Measurements from ENCODE around the gene FRYL. TPM values are rescaled to one million over a fixed set of nuclear protein-coding genes. Genes with fewer than 3 reads are reported as not detected.

The FRYL gene
- total RNA-seq, 3 donors from 2014 or later = 45.1 to 47.2 (median 46.7) TPM

GRCh38 chr4:48796191-48796926 is 16.3 kb upstream of the FRYL start:
- no peak for ATAC-seq
- no peak for DNase-seq
- Mint-ChIP-seq H3K36me3 (ENCODE audit: insufficient read depth) (no peaks in the 10 kb centered on the region), H3K9me3 (no peaks in the 10 kb centered on the region), H3K4me3 (no peak overlapping the region), H3K27me3 (ENCODE audit: low read depth) (no peaks in the 10 kb centered on the region), H3K4me1 (ENCODE audit: low read depth) (peaks cover 4% of the 10 kb centered on the region)

DNA sequence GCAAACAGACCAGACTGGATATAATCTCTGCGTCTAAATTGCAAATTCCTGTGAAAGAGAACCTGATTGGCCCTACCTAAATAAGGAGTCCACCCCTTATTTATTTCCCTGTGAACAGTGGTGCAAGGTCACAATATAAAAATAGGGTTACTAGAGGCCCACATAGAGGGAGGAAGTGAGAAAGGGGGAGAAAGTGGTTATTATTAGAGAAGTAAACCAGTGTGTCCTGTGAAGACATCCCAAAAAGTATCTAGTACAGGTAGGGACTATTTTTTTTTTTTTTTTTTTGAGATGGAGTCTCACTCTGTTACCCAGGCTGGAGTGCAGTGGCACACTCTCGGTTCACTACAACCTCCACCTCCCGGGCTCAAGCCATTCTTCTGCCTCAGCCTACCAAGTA is 15.0 kb upstream of the FRYL start:
- peaks cover 4% of the 10 kb centered on the region for H3K4me1 Mint-ChIP-seq (ENCODE audit: low read depth)
- no peak for ATAC-seq
- DNase-seq = no peak
- no peaks in the 10 kb centered on the region for H3K36me3 Mint-ChIP-seq (ENCODE audit: insufficient read depth)
- no peaks in the 10 kb centered on the region for H3K27me3 Mint-ChIP-seq (ENCODE audit: low read depth)
- H3K9me3 Mint-ChIP-seq = no peaks in the 10 kb centered on the region
- H3K4me3 Mint-ChIP-seq = no peak overlapping the region

- H3K9me3 Mint-ChIP-seq = no peaks in the 10 kb centered on the region
- H3K4me3 Mint-ChIP-seq = no peak overlapping the region
- H3K36me3 Mint-ChIP-seq (ENCODE audit: insufficient read depth) = no peaks in the 10 kb centered on the region
- ATAC-seq = peak; percentile 23 to 48
- H3K27me3 Mint-ChIP-seq (ENCODE audit: low read depth) = no peaks in the 10 kb centered on the region
- peak; percentile 7 for DNase-seq
- H3K4me1 Mint-ChIP-seq (ENCODE audit: low read depth) = peaks cover 4% of the 10 kb centered on the region
Measured at GRCh38 chr4:48792348-48793006, 12.4 kb upstream of the FRYL start.

DNA sequence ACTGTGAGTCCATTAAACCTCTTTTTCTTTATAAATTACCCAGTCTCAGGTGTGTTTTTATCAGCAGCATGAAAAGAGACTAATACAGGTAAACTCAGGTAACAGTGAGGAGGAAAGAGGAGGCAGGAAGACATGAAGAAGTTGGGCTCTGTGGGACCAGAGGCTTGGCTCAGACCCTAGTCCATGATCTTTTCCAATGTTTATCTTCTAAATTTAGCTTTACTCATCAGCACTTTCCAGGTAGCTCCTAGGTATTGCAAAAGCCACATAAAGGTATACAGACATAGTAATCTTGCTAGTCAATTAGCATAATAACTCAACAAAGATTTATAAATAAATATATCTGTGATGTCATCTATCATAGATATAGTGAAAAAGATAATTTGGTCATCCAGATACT is 11.2 kb upstream of the FRYL start:
- Mint-ChIP-seq H3K27me3 (ENCODE audit: low read depth) (no peaks in the 10 kb centered on the region), H3K36me3 (ENCODE audit: insufficient read depth) (no peaks in the 10 kb centered on the region), H3K4me1 (ENCODE audit: low read depth) (peaks cover 4% of the 10 kb centered on the region), H3K9me3 (no peaks in the 10 kb centered on the region), H3K4me3 (no peak overlapping the region)
- DNase-seq (no peak), ATAC-seq (no peak)

DNA sequence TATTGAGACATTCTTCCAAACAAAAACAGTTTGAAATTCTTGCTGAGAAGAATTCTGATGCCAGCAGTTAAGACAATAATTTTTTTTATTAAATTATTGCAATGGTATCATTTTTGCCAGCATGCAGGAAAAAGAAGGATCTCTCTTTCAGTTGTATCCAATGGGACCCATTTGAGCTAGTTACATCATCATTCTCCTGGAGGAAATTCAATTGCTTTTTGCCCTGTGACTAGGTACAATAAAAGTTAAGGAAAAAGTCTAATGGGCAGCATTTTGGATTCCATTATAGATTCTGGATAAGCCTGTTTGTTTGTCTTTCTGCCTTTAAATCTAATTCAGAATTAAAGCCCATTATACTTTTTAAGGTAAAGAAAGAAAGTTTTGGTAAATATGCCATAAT is 10.5 kb upstream of the FRYL start:
- ATAC-seq = no peak
- DNase-seq = no peak
- peaks cover 4% of the 10 kb centered on the region for H3K4me1 Mint-ChIP-seq (ENCODE audit: low read depth)
- H3K27me3 Mint-ChIP-seq (ENCODE audit: low read depth) = no peaks in the 10 kb centered on the region
- no peaks in the 10 kb centered on the region for H3K9me3 Mint-ChIP-seq
- H3K36me3 Mint-ChIP-seq (ENCODE audit: insufficient read depth) = no peaks in the 10 kb centered on the region
- H3K4me3 Mint-ChIP-seq = no peak overlapping the region

- H3K4me1 Mint-ChIP-seq (ENCODE audit: low read depth) = peaks cover 2% of the 10 kb centered on the region
- H3K4me3 Mint-ChIP-seq = no peak overlapping the region
- no peaks in the 10 kb centered on the region for H3K36me3 Mint-ChIP-seq (ENCODE audit: insufficient read depth)
- ATAC-seq (no peak), DNase-seq (no peak)
- H3K27me3 Mint-ChIP-seq (ENCODE audit: low read depth) = no peaks in the 10 kb centered on the region
- no peaks in the 10 kb centered on the region for H3K9me3 Mint-ChIP-seq
Measured at GRCh38 chr4:48787056-48787455, 7.0 kb upstream of the FRYL start.

DNA sequence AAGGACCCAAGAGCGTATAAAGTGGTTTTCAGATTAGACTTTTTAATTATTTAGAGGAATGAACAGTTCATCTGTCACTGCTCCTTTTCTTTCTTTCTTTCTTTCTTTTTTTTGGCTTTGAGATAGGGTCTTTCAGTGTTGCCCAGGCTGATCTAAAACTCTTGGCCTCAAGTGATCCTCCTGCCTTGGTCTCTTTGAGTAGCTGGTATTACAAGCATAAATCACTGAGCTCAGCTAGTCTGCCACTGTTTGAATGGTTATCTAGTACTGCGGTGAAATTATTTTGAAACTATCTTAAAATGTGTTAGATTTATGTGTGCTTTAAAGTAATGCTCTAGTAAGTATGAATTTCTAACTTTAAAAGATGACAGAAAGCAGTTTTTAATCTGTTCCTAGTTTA is 6.5 kb upstream of the FRYL start:
- ATAC-seq = no peak
- DNase-seq = no peak
- H3K9me3 Mint-ChIP-seq = no peaks in the 10 kb centered on the region
- peaks cover 4% of the 10 kb centered on the region for H3K4me1 Mint-ChIP-seq (ENCODE audit: low read depth)
- no peaks in the 10 kb centered on the region for H3K36me3 Mint-ChIP-seq (ENCODE audit: insufficient read depth)
- H3K27me3 Mint-ChIP-seq (ENCODE audit: low read depth) = no peaks in the 10 kb centered on the region
- no peak overlapping the region for H3K4me3 Mint-ChIP-seq

- Mint-ChIP-seq H3K4me1 (ENCODE audit: low read depth) (peaks cover 11% of the 10 kb centered on the region), H3K36me3 (ENCODE audit: insufficient read depth) (no peaks in the 10 kb centered on the region), H3K27me3 (ENCODE audit: low read depth) (no peaks in the 10 kb centered on the region), H3K4me3 (no peak overlapping the region), H3K9me3 (no peaks in the 10 kb centered on the region)
- no peak for DNase-seq
- no peak for ATAC-seq
Measured at GRCh38 chr4:48785302-48785701, 5.2 kb upstream of the FRYL start.

DNA sequence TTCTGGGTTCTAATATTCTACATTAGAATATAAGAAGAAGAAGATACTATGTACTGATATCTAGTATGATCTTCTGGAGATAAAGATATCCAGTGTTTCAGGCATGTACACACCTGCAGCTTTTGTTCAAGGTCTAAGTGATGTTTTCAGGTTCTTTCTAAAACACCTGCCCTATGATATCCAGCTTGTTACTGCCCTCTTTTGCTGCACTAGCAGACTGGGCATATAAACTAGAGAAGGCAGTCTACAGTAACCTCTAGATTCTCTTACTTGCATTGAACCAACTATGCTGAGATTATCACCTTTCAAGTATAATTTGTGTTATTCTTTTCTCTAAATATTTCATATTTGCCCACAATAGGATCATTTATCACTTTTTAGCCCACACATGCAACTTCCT is 1.9 kb upstream of the FRYL start:
- Mint-ChIP-seq H3K9me3 (no peaks in the 10 kb centered on the region), H3K4me3 (no peak overlapping the region), H3K36me3 (ENCODE audit: insufficient read depth) (no peaks in the 10 kb centered on the region), H3K4me1 (ENCODE audit: low read depth) (peaks cover 27% of the 10 kb centered on the region), H3K27me3 (ENCODE audit: low read depth) (no peaks in the 10 kb centered on the region)
- DNase-seq (no peak), ATAC-seq (no peak)

- H3K4me3 Mint-ChIP-seq = peak overlapping the region; percentile 89
- H3K27me3 Mint-ChIP-seq (ENCODE audit: low read depth) = no peaks in the 10 kb centered on the region
- no peaks in the 10 kb centered on the region for H3K36me3 Mint-ChIP-seq (ENCODE audit: insufficient read depth)
- no peaks in the 10 kb centered on the region for H3K9me3 Mint-ChIP-seq
- no peak for ATAC-seq
- peak; percentile 37 for DNase-seq
- H3K4me1 Mint-ChIP-seq (ENCODE audit: low read depth) = peaks cover 37% of the 10 kb centered on the region
Measured at GRCh38 chr4:48780865-48781214, 761 bp upstream of the FRYL start.

DNA sequence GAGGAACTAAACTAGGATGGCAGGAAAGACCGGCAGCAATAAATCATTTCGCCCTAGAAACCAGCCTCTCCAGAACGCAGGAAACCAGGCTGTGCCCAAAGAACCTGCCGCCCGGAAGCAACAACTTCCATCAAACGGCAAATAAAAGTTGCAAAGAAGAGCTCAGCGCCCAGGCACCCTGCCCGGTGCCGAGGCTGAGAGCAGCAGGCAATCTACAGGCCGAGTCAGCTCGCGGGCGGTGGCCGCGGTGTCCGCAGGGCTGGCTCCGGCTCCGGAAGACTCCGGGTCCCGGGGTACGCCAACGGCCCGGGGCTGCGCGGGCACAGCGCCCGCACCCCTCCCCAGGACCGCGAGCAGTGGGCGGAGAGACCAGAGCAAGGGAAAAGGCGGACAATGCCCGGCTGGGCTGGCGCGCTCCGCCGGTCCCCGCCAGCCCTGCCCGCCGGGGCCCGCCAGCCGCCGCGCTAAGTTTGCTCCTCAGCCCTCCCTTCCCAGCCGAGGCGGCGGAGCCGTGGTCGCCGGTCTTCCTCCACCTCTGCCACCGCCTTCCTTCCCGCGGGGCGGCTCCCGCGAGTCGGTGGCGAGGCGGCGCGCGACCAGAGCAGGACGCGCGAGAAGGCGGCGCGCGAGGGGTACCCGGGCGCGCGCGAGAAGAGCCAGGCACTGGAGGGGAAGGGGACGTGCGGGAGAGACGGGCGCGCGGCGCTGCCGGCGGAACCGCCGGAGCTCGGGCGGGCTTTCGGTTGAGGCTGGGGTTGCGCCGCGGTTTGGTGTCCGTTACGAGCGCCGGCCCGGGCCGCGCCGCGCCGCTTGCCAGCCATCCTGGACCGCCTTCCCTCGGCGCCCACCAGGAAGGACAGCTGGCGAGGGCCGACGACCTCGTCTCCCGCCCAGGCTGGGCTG is 733 bp downstream of the FRYL start:
- ATAC-seq (peak; percentile 26 to 29), DNase-seq (peak; percentile 56)
- peaks cover 49% of the 10 kb centered on the region for H3K4me1 Mint-ChIP-seq (ENCODE audit: low read depth)
- no peaks in the 10 kb centered on the region for H3K9me3 Mint-ChIP-seq
- no peaks in the 10 kb centered on the region for H3K36me3 Mint-ChIP-seq (ENCODE audit: insufficient read depth)
- no peaks in the 10 kb centered on the region for H3K27me3 Mint-ChIP-seq (ENCODE audit: low read depth)
- peak overlapping the region; percentile 89 for H3K4me3 Mint-ChIP-seq

DNA sequence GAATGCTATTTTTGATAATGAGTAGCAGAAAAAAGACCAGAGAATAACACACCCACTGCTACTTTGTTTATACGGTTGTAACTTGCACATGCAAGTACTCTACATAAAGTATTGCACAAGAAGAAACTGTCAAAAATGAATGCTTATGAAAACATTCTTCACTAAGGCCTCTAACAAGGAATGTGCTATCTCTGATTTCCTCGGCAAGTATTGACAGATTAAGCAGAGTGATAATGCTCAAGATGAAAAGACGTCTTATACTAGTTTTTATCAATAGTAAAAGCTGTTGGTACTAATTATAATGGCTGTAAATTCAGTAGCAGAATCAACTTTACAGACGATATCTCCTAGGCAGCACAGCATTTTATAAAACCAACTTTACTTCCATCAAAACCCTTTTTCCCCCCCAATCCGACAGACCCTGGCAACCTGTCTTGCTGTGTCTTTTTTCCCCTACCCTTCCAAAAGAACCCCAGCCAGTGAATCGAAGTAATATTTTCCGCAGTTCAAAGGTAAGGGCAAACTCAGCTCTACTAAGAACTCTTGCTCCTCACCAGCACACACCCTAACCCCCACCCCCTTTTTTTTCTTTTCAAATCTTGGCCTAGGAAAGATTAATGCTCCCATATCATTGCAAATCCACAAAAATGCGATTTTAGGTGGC is 1.5 kb downstream of the FRYL start:
- Mint-ChIP-seq H3K36me3 (ENCODE audit: insufficient read depth) (no peaks in the 10 kb centered on the region), H3K4me1 (ENCODE audit: low read depth) (peaks cover 54% of the 10 kb centered on the region), H3K9me3 (no peaks in the 10 kb centered on the region), H3K4me3 (peak overlapping the region; percentile 86), H3K27me3 (ENCODE audit: low read depth) (no peaks in the 10 kb centered on the region)
- no peak for DNase-seq
- ATAC-seq = no peak

GRCh38 chr4:48777739-48778138 is 2.3 kb downstream of the FRYL start:
- Mint-ChIP-seq H3K27me3 (ENCODE audit: low read depth) (no peaks in the 10 kb centered on the region), H3K4me1 (ENCODE audit: low read depth) (peaks cover 62% of the 10 kb centered on the region), H3K9me3 (no peaks in the 10 kb centered on the region), H3K36me3 (ENCODE audit: insufficient read depth) (peaks cover under 1% of the 10 kb centered on the region), H3K4me3 (peak overlapping the region; percentile 86)
- DNase-seq (no peak), ATAC-seq (no peak)

Measured in activated T-cell treated with anti-CD3 and anti-CD28 coated beads, Interleukin-2, amount 50 U/mL, for 4 hours (primary cell).